GM19238 (cell line): ENCODE results near the gene APOL3.
"Not testable (repeated sequence)": the region's sequence is repeated elsewhere in the genome, so short reads cannot be mapped to it uniquely, and the experiment has no call there.

Experiments used
- DNase-seq: peaks from one replicate; pipeline ENCODE4 v3.0.0; 2011; ENCODE audit warnings: low spot score; ENCODE audit not compliant: insufficient read length

APOL3 gene

DNA sequence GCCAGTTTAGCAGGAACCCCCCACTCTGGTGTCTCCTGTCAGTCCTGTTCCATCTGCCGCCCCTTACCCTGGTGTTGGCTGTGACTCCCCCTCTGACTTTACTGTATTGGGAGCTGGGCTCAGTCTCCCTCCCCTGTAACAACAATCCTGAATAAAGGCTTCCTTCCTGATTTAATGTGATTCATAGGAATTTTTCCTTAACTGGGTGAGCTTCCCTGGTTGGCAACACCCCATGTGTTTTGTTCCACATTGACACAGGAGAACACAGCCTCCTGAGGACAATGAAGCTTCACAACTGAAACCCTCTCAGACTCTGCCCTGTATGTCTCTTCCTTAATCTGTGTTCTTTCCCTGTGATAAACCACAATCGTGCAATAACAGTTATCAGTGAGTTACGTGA is 32.6 kb upstream of the APOL3 start:
- no peak for DNase-seq

DNA sequence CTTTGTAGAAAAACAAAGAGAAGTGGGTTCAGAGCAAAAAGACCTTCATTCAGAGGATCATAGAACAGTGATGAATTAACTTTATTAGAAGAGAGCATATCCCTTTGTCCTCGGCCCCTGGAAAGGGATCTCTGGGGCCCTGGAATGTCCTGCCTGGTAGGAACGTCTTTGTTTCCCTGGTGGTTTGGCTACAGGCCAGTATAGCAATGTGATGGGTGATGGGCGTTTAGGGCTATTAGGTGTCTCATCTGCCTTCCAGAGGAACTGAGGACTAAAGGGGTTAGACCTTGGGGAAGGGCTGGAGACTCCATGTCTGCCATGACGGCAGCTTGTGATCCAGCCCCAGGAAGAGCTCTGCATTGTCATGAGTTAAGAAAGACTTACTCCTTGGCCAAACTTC is 32.0 kb upstream of the APOL3 start:
- no peak for DNase-seq

GRCh38 chr22:36191106-36191836 is 30.7 kb upstream of the APOL3 start:
- DNase-seq = no peak

DNA sequence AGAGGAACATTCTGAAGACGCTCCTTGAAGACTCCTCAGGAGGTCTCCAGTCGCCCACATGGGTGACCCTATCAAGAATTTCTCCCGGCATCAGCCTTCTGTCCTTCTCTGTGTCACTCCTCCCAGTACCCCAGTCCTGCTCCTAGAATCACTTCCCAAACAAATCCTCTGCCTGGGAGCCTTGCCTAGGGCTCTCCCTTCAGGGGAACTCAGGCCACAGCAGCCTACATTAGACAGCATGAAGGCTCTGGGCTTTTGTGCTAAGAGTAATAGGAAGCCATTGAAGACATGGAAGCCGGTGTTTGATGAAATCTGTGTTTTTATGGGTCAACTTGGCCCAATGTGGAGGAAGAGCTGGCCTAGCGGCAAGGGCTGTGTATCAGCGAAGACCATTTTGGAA is 27.3 kb upstream of the APOL3 start:
- not testable (repeated sequence) for DNase-seq

DNA sequence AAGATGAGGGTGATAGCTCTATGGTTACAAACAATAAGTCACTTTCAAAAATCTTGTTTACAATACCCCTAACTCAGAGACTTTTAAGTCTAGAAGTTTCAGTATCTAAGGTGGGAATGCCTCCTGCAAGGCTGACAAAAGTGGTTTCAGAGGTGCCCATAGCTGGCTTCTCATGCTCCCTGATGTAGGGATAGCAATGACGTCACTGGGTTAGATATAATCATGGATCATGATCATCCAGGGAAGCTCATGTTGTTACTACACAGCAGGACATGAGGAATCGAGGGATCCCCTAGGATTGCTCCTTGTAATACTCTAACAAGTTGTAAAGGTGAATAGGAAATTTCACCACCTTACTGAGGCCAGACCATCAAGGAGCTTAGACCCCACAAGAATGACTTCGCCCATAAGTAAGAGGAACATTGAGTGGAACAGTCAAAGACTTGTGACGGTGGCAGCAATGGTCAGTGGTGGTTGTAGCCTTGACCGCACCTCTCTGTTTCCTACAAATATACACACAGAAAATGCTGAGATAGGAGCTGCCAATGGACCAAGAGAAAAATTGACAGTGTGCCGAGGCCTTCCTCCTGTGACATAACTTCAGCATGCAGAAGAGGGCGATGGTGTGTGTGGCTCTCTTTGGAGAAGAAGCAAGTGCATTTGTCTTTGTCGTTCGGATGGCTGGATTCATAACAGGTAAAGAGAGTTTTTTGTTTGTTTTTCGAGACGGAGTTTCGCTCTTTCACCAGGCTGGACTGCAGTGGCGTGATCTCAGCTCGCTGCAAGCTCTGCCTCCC is 25.5 kb upstream of the APOL3 start:
- no peak for DNase-seq

DNA sequence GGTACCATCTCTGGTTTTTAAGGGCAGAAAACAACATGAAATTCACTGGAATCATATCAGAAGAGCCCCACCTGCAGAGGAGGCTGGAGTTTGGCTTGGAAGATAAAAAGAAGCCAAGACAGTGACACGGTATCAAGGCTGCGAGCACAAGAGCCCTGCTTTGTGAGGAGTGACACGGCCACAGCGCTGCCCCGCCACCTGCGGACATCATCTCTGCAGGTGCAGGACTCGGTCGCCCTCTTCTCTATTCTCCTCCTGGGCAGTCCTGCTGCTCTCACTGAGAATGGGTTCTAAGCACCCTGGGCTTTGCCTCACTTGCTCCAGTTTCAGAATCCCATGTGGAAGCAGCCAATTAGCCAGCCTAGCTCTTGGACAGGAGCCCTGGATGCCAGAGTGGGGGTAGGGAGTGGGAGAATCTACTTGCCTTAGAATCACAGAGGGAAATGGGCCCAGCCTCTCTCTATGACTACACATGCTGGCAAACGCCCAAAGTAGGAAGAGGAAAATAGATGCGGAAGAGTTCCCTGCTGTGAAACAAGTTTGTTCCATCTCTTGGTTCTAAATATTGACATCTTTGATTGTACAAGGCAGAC is 24.0 kb upstream of the APOL3 start:
- no peak for DNase-seq

- no peak for DNase-seq
Measured at GRCh38 chr22:36183446-36183845, 22.9 kb upstream of the APOL3 start.

DNA sequence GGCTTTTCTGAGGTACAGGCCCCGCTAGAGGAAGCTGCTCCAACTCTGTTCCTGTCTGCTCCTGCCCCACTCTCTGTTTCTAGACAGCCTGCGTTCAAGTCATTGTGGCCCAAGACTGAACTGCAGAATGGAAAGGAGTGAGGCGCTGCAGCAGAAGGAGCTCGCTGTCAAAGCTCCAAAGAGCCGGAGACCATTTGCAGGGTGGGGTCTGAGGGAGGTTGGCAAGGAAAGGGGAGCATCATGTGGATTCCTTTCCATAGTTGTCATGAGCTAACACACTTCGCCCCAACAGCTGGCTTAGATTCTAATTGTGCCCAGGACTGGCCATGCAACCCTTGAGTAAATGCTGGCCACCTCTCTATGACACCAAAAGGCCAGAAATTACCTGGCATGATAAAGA is 22.3 kb upstream of the APOL3 start:
- DNase-seq = no peak

- DNase-seq = no peak
Measured at GRCh38 chr22:36182056-36182455, 21.5 kb upstream of the APOL3 start.

DNA sequence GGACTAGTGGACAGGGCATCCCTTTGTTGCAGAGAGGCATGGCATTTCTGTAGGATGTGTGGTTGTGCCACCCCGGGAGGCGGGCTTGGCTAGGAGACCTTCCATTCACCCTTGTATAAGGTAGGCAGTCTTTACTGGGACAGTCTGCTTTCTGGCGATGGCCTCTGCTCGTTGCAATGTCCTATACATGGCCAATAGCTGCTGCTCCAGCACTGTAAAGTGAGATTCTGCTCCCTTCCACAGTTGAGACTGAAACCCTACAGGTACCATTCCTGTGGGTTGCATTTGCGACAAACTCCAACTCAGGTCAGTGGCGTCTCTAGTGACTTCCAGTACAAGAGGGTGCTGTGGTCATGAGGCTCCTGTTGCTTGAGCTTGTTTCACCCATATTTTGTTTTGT is 20.4 kb upstream of the APOL3 start:
- DNase-seq = no peak

- peak; percentile 74 for DNase-seq
Measured at GRCh38 chr22:36180038-36180880, 19.7 kb upstream of the APOL3 start.

GRCh38 chr22:36177160-36177559 is 16.6 kb upstream of the APOL3 start:
- no peak for DNase-seq

DNA sequence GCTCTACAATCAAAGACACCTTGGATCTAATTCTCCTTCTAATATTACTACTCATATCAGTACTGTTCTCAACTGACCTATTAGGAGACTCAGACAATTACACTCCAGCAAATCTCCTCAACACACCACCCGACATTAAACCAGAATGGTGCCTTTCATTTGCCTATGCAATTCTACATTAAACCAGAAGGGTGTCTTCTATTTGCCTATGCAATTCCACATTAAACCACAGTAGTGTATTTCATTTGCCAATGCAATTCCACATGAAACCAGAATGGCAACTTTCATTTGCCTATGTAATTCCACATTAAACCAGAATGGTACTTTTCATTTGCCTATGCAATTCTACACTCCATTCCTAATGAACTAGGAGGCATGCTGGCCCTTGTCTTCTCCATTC is 15.3 kb upstream of the APOL3 start:
- DNase-seq = no peak

DNA sequence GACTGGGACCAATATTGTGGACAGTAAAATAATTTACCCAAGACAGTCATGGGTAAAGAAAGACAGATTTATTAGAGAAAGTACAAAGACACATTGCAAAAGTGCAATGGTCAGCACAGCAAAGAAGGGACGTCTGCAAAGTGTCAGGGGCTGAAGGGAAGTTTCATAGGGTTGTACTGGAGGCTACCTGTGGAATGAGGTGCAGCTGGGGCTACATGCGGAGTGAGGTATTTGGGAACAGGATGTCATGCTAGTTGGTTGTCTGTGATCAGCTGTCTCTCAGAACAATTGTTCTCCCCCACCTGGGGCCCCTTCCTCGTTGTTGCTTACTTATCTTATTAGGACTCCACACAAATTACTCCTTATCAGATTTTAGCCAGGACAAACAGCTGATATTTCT is 11.4 kb upstream of the APOL3 start:
- DNase-seq = no peak

DNA sequence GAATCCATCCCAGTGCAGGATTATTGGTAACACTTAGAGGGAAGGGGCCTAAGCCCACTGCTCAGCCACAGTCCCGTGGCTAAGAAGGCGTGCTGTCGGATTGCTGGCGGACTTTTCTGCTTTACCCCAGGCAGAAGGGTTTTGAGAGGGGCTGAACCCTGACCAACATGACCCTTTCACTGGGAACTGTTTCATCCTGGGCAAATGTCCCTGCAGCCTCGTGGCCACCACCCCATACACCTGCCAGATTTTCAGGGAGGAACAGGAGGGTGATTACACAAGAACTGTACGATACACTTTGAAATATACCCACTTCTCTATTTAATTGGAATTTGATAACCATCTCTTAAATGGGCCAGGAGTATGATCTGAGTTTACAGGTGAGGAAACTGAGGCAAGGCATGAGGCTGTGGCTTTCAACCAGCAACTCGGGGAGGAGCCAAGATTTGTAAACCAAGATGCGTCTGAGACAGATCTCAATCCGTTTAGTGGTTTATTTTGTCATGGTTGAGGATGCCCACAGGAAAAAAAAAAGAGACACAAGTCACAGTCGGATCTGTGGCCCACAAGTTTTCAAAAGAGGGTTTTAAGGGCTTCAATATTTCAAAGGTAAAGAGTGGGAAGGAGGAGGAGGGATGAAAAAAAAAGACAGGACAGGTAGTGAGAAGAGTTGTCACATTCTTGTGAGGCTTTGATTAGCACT is 6.1 kb upstream of the APOL3 start:
- DNase-seq = no peak

- DNase-seq = no peak
Measured at GRCh38 chr22:36166086-36166485, 5.5 kb upstream of the APOL3 start.

GRCh38 chr22:36165141-36165540 is 4.6 kb upstream of the APOL3 start:
- no peak for DNase-seq

GRCh38 chr22:36164621-36165020 is 4.1 kb upstream of the APOL3 start:
- DNase-seq = no peak

- no peak for DNase-seq
Measured at GRCh38 chr22:36163497-36163896, 2.9 kb upstream of the APOL3 start.

DNA sequence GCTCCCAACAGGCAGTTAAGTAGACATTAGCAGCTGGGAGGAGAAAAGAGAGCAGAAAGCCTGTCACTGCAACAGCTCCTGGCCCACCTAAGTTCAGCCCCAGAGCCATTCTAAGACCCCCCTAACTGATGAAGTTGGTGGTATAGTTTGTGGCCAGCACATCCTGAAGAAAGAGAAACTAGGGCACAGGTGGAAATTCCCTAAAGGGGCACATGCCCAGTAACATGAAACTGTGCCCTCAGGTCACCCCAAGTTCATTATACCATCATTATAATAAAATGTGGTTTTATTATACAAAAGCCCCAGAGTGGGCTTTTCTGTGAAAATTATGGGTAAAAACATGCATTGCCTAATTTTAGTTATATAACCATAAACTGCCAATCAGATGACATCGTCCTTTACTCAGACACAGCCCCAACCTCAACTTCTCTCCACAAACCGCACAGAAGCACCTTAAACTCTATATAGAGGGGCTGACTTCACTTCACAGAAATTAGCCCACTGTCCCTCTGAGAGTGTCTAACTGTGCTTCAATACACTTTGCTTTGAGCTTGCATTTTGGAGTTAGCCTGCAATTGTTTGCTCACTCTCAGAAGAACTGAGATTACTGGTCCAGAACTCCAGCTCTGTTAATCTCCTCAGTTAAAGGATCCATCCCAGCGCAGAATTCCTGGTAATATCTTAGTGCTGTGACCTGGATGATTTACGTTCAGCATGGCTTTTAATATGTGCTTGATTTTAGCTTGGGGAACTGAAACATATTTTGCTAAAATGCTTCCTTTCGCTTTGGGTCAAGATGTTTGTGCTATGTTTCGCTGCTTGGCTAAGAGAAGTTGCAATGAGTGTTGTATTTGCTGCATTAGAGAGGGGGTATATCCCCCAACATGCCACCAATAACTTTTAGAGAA is 1.8 kb upstream of the APOL3 start:
- peak; percentile 17 for DNase-seq
